Activated CD4-positive, alpha-beta T cell treated with anti-CD3 and anti-CD28 coated beads for 36 hours (primary cell): Measurements from ENCODE around the gene STX8. TPM values are rescaled to one million over a fixed set of nuclear protein-coding genes. Genes with fewer than 3 reads are reported as not detected.

Experiments used
- ATAC-seq: fragments of 200-7000 bp; cut with Tn5 transposase; one replicate; pipeline ENCODE4 v1.10.0; 2021; ENCODE audit warnings: mild to moderate bottlenecking, moderate library complexity
- CTCF ChIA-PET: fragments of 350-600 bp; sonication (Branson Sonifier 250); formaldehyde crosslinking; loops from one replicate; lab custom pipeline; 2021; ENCODE audit warnings: antibody characterized with exemption; lab: Charles Lee
- POLR2A ChIA-PET: fragments of 350-600 bp; sonication (Branson Sonifier 250); formaldehyde crosslinking; loops from one replicate; lab custom pipeline; 2021; ENCODE audit warnings: antibody characterized with exemption, inconsistent platforms; lab: Charles Lee
- DNase-seq: peaks from one replicate; pipeline ENCODE4 v3.0.0-alpha.2; 2020
- H3K27ac Mint-ChIP-seq: one replicate; pipeline ENCODE4 v1.8.0; 2021; ENCODE audit warnings: mixed read lengths
- H3K27me3 Mint-ChIP-seq: one replicate; pipeline ENCODE4 v1.8.0; 2021; ENCODE audit warnings: mixed read lengths
- H3K36me3 Mint-ChIP-seq: one replicate; pipeline ENCODE4 v1.8.0; 2021; ENCODE audit warnings: low read depth, mixed read lengths
- H3K4me1 Mint-ChIP-seq: one replicate; pipeline ENCODE4 v1.8.0; 2021; ENCODE audit warnings: mixed read lengths
- H3K4me3 Mint-ChIP-seq: one replicate; pipeline ENCODE4 v1.8.0; 2021; ENCODE audit warnings: mild to moderate bottlenecking, moderate library complexity, mixed read lengths
- H3K9me3 Mint-ChIP-seq: one replicate; pipeline ENCODE4 v1.8.0; 2021; ENCODE audit warnings: low read depth, mixed read lengths
- intact Hi-C, 2 experiments: fragments of 100-400 bp; cut with DNase I in 1 of 2; cut with micrococcal nuclease in 1 of 2; formaldehyde crosslinking; loops; one replicate each; pipeline versions ENCODE4 v1.14.2 to v1.15.1; 2022 to 2024; cut with DNase I, micrococcal nuclease
- total RNA-seq, 2 experiments: library from RNA; stranded (reverse); gene quantifications; one replicate each; pipeline ENCODE4 v1.2.3, GENCODE V29; 2021

The STX8 gene
- total RNA-seq, 2 experiments from 2014 or later, result 65.7 to 87.7 TPM

DNA sequence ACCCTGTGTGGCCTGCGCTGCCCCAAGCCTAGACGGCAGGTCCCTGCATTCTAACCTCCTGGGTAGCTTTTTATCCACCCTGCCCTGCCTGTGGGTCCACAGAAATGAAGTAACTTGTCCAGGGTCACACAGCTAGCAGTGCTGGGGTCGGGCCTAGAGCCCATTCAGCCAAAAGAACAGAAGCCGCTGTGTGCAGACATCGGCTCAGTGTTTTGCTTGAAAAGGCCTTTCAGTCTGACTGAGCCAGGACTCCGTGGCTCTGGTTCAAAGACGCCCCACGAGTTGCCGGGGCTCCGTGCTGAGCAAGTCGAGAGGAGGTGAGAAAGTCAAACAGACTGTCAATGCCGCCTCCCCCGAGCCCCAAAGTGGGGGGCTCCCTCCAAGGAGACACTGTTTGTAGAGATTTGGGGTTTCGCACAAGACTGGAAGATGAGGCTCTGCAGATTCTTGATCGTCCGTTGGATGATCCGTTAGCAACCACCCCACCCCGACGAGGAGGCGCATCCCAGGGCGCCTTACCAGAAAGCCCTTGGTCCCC is 328.1 kb downstream of the STX8 start:
- DNase-seq (no peak), ATAC-seq (no peak)
- POLR2A ChIA-PET, result no interaction called here
- Mint-ChIP-seq H3K9me3 (no peaks in the 10 kb centered on the region), H3K36me3 (no peaks in the 10 kb centered on the region), H3K4me3 (no peak overlapping the region), H3K27me3 (no peaks in the 10 kb centered on the region), H3K4me1 (peaks cover 12% of the 10 kb centered on the region), H3K27ac (peak overlapping the region; percentile 42)
- CTCF ChIA-PET, result no interaction called here
- intact Hi-C loops, result no loop called here

DNA sequence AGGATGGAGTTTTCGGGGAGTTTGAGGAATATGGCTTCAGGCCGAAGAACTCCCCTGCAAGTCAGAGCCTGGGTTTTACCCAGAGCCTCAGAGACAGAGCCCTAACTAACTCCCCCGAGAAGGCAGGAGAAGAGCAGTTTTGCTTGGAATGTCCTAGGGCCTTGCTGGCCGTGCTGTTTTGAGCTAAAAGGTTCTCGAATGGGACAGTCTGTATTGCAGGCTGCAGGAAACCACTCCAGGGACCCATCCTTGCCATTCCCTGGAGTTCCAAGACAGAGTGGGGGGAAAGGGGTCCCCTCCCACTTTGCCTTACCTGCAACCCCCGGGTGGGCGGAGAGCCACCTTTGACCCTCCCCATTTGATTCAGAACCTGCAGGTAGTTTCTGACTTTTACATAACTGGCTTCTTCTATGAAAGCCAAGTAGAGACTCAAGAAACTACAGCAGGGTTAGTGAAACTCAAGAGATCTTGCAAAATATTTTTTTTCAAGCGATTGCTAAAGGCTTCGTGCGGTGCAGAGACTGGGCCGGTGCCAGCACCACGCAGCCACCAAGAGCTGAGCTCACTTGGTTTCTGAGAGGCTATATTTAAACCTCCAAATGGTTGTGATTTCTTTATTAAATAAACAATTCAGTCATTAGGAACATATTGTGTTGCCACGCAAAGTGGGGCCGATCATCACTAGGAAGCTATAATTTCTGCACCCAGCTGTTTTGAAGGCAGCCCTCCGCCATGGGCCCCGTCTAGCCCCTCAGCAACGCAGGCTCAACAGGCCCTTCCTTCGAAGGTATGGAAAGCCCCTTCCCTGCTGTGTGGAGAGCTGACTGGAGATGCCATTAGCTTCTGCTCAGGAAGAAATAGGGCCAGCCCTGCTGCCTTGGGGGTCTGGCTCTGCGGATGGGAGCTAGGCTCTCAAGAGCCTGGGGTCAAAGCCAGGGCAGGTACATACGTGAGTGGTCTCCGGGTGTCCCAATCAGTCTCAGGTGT is 331.3 kb downstream of the STX8 start:
- Mint-ChIP-seq H3K27ac (no peak overlapping the region), H3K27me3 (no peaks in the 10 kb centered on the region), H3K4me1 (peaks cover 3% of the 10 kb centered on the region), H3K9me3 (no peaks in the 10 kb centered on the region), H3K4me3 (no peak overlapping the region), H3K36me3 (no peaks in the 10 kb centered on the region)
- ATAC-seq (no peak), DNase-seq (no peak)
- POLR2A ChIA-PET, result interaction anchor here (1.3 kb wide), 1 partner anchor 285 kb away, joined by 3 read pairs; no protein-coding TSS in a partner anchor
- intact Hi-C loops, result no loop called here
- CTCF ChIA-PET, result no interaction called here

DNA sequence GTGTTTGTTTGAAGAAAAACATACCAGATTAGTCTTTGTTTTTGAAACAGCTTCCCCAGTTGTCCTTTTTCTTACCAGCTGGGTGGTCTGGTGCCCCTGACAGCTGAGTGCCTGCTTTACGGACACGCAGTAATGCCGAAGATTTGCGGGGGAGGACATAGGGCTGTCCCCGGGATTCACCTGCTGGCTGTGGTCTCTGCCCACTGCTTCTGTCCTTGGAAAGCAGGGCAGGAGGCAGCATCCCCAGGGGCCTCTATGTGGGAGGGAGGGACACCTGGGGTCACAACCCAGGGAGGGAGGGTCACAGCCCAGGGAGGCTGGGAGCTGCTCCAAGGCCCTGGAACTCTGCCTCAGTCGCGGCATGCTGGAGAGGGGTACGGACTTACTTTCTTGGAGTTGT is 332.6 kb downstream of the STX8 start:
- H3K4me3 Mint-ChIP-seq, result no peak overlapping the region
- H3K27ac Mint-ChIP-seq, result no peak overlapping the region
- no peaks in the 10 kb centered on the region for H3K9me3 Mint-ChIP-seq
- H3K4me1 Mint-ChIP-seq, result peaks cover 12% of the 10 kb centered on the region
- no peaks in the 10 kb centered on the region for H3K27me3 Mint-ChIP-seq
- intact Hi-C loops, result no loop called here
- DNase-seq (no peak), ATAC-seq (no peak)
- POLR2A ChIA-PET, result no interaction called here
- H3K36me3 Mint-ChIP-seq, result peaks cover 5% of the 10 kb centered on the region
- CTCF ChIA-PET, result no interaction called here

DNA sequence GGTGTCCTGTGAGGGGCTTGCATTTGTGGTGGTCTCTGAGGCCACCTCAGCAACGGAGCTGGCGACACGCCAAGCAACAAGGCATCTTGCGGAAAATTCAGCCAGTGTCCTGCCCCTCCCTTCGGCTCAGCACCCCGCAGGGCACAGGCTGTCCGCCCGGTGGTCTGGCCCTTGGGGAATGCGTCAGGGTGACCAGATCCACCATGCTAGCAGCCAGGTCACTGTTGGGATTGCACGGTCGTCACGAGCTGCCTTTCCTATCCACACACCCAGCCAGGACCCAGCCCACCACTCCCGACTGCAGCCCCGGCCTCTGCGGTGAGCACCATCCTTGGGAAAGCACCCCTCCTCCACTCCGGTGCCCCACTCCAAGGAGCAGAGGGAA is 333.1 kb downstream of the STX8 start:
- H3K36me3 Mint-ChIP-seq, result peaks cover 6% of the 10 kb centered on the region
- no peak overlapping the region for H3K4me3 Mint-ChIP-seq
- H3K27me3 Mint-ChIP-seq, result no peaks in the 10 kb centered on the region
- H3K27ac Mint-ChIP-seq, result no peak overlapping the region
- no peak for DNase-seq
- intact Hi-C loops, result no loop called here
- ATAC-seq, result no peak
- H3K9me3 Mint-ChIP-seq, result no peaks in the 10 kb centered on the region
- H3K4me1 Mint-ChIP-seq, result peaks cover 12% of the 10 kb centered on the region
- ChIA-PET POLR2A (no interaction called here), CTCF (no interaction called here)

DNA sequence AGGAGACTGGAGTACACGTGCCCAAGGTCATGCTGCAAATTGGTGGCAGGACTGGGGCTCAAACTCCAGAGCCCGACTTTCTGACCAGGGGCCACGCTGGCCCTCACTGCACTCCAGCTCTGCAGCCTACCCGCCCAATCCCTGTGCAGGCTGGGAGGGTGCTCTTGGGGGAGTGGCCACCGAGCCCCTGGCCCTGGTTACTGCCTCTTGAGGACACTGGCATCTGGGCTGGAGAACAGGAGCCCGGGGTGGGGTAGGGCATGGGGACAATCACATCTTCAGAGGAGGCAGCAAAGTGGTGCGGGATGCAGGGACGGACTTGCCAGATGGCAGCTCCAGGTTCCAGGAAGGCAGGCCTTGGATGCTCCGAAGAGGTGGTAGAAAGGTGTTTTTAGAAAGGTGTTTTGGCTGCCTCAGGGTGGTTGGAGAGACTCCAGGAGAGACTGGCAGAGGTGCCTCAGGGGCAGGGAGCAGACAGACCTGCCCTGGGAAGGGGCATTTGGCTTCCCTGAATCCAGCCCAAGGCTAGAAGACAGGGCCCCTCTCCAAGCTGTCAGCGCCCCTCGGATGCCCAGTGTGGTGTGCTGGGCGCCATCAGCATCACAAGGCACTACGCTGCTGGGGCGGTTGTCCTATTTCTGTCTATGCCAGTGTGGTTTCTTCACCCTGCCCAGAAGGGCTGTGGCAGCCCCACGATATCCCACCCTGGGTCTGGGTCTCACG is 333.7 kb downstream of the STX8 start:
- H3K4me1 Mint-ChIP-seq, result peaks cover 12% of the 10 kb centered on the region
- H3K36me3 Mint-ChIP-seq, result peaks cover 6% of the 10 kb centered on the region
- H3K9me3 Mint-ChIP-seq, result no peaks in the 10 kb centered on the region
- CTCF ChIA-PET, result no interaction called here
- POLR2A ChIA-PET, result no interaction called here
- intact Hi-C loops, result no loop called here
- no peak for DNase-seq
- no peak overlapping the region for H3K27ac Mint-ChIP-seq
- H3K27me3 Mint-ChIP-seq, result no peaks in the 10 kb centered on the region
- H3K4me3 Mint-ChIP-seq, result no peak overlapping the region
- ATAC-seq, result no peak

DNA sequence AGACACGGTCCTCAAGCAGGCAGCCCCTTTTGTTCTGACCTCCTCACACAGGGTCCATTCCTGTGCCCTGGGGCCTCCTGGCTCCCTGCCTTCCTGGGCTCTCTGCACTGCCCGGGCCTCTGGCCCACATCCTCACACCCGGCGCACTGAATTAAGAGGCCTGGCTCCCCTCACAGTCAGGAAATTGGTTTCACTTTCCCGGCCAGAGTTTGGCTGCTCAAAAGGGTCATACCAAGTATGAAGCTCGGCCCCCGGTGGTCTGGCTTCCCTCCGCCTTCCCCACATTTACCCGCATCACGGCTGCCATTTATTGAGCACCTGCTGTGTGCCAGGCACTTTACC is 334.3 kb downstream of the STX8 start:
- CTCF ChIA-PET, result no interaction called here
- Mint-ChIP-seq H3K27me3 (no peaks in the 10 kb centered on the region), H3K4me1 (peaks cover 12% of the 10 kb centered on the region), H3K9me3 (no peaks in the 10 kb centered on the region), H3K4me3 (no peak overlapping the region), H3K36me3 (peaks cover 6% of the 10 kb centered on the region), H3K27ac (peak overlapping the region; percentile 6)
- DNase-seq, result no peak
- intact Hi-C loops, result no loop called here
- POLR2A ChIA-PET, result interaction anchor here (1.8 kb wide), 1 partner anchor 11 kb away, joined by 4 read pairs; no protein-coding TSS in a partner anchor
- no peak for ATAC-seq

DNA sequence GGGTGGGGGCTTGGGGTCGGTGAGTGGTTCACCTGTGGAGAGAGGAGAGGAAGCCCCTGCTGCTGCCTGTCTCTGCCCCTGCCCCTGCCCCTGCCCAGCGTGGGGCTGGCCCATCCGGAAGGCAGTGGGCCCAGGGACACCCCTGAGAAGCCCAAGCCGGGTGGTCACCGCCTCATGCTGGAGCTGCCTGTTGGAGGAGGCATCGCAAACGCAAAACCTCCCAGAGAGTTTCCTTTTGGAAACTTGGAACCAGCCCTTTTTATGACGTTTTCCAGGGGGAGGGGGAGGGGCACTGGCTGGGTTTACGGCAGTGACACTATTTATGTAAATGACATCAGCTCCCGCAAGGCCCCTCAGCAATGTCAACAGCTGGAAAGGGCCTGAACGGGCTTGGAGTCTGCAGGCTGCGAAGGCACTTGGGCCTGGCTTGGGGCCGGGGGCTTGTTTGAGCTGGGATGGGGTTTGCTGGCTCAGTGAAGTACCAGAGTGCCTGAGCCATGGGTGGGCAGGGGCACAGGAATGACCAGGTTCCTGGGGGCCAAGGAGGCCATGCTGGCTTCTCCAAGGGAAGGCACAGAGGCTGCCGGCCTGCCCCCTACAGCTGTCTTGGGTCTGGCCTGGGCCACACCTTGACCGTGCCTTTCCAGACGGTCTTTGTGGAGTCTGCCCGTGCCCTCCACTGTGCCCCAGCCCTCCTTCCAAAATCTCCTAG is 334.8 kb downstream of the STX8 start:
- DNase-seq (no peak), ATAC-seq (no peak)
- intact Hi-C loops, result loop anchor here in 1 of 2 experiments (1.0 kb wide), 3 partner anchors 11 to 49 kb away; no protein-coding TSS in a partner anchor
- H3K4me1 Mint-ChIP-seq, result peaks cover 13% of the 10 kb centered on the region
- no peaks in the 10 kb centered on the region for H3K9me3 Mint-ChIP-seq
- ChIA-PET POLR2A (interaction anchor here (1.8 kb wide), 1 partner anchor 12 kb away, joined by 4 read pairs; no protein-coding TSS in a partner anchor), CTCF (interaction anchor here (0.6 kb wide), 1 partner anchor 38 kb away, joined by 3 read pairs; no protein-coding TSS in a partner anchor)
- H3K27ac Mint-ChIP-seq, result peak overlapping the region; percentile 6
- H3K27me3 Mint-ChIP-seq, result no peaks in the 10 kb centered on the region
- peak overlapping the region; percentile 17 for H3K4me3 Mint-ChIP-seq
- peaks cover 6% of the 10 kb centered on the region for H3K36me3 Mint-ChIP-seq

DNA sequence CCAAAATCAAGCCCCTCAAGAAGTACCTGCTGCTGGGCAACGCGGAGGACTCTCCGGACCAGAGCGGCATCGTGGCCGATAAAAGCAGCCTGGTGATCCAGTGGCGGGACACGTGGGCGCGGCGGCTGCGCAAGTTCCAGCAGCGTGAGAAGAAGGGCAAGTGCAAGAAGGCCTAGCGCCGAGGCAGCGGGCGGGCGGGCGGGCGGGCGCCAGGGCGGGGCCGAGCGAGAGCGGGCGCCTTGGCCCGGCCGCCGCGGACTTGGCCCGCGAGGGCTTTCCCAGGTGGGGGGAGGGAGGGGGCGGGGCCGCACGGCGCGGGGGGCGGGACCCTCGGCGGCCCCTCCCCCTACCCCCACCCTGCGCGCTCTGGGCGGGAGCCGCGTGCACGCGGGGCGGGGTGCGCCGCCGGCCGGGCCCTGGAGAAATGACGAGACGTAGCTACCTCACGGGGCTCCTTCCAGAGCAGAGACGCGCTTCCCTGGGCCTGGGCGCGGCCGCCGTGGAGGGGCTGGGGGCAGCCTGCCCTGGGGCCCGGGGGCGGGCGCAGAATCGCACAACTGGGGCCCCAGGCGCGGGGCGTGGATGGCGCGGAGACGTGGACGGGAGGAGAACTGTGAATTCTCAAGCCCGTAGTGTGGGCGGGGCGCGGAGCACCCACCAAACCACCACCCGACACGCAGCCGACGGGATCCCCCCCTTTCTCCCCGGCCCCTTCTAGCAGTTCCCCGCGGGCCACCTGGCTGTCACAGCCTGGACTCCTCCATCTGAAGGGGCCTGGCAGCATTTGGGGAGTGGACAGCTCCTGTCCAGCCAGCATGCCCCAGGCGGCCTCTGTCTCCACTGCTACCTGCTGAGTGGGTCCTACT is 335.6 kb downstream of the STX8 start:
- ATAC-seq, result peak; percentile 84
- CTCF ChIA-PET, result interaction anchor here (0.6 to 1.0 kb wide), 2 partner anchors 12 to 39 kb away, joined by 3 read pairs; no protein-coding TSS in a partner anchor
- Mint-ChIP-seq H3K4me1 (peaks cover 20% of the 10 kb centered on the region), H3K27ac (peak overlapping the region; percentile 82), H3K36me3 (peaks cover 6% of the 10 kb centered on the region), H3K27me3 (no peaks in the 10 kb centered on the region), H3K9me3 (peaks cover 2% of the 10 kb centered on the region), H3K4me3 (peak overlapping the region; percentile 73)
- intact Hi-C loops, result loop anchor here in 1 of 2 experiments (1.0 kb wide), 3 partner anchors 12 to 50 kb away; no protein-coding TSS in a partner anchor
- POLR2A ChIA-PET, result interaction anchor here (1.8 kb wide), 1 partner anchor 12 kb away, joined by 4 read pairs; no protein-coding TSS in a partner anchor
- DNase-seq, result peak; percentile 85

DNA sequence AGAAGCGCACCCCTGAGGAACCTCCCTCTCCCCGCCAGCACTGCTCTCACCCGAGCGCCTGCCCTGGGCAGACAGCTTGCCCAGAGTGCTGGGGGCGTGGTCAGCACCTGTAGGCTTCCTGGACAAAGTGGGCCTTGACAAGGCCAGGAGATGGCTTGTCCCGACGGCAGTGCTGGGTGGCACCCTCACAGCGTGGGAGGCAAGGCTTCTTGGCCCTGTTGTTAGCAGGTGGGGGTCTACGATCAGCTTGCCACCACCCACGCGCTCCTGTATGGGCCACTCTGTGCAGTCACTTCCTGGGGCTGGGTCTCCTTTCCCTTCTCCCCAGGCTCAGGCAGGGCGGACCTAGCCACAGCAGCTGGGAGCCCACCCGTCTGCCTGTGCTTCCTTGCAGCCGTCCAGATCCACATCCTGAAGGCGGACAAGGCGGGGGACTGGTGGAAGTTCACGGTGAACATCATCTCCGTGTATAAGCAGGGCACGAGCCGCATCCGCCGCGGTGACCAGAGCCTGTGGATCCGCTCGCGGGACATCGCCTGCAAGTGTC is 336.3 kb downstream of the STX8 start:
- intact Hi-C loops, result no loop called here
- DNase-seq (peak; percentile 48), ATAC-seq (peak; percentile 12)
- POLR2A ChIA-PET, result interaction anchor here (1.8 kb wide), 1 partner anchor 13 kb away, joined by 4 read pairs; no protein-coding TSS in a partner anchor
- Mint-ChIP-seq H3K4me3 (peak overlapping the region; percentile 73), H3K9me3 (peaks cover 2% of the 10 kb centered on the region), H3K4me1 (peaks cover 20% of the 10 kb centered on the region), H3K27ac (peak overlapping the region; percentile 82), H3K27me3 (no peaks in the 10 kb centered on the region), H3K36me3 (peaks cover 6% of the 10 kb centered on the region)
- CTCF ChIA-PET, result interaction anchor here (1.0 kb wide), 1 partner anchor 11 kb away, joined by 3 read pairs; no protein-coding TSS in a partner anchor
